Neural progenitor cell (in vitro differentiated cells): ENCODE data around the gene PADI1.

Experiments
- CTCF ChIP-seq: fragments of 200-600 bp; sonication (generic); IDR thresholded peaks from 2 replicates; pipeline ENCODE4 v1.5.1; 2017; ENCODE audit warnings: antibody characterized with exemption, mild to moderate bottlenecking
- EZH2 ChIP-seq: fragments of 200-600 bp; sonication (generic); IDR thresholded peaks from 2 replicates; pipeline ENCODE4 v1.6.1; 2017; ENCODE audit warnings: antibody characterized with exemption, mild to moderate bottlenecking, moderate library complexity
- EZH2phosphoT487 ChIP-seq: fragments of 200-600 bp; sonication (generic); IDR thresholded peaks from 2 replicates; pipeline ENCODE4 v1.6.1; 2017; ENCODE audit warnings: antibody characterized with exemption

- no peak for TF ChIP-seq CTCF
- TF ChIP-seq EZH2 = no peak
- TF ChIP-seq EZH2phosphoT487 = no peak
Observed at GRCh38 chr1:17245816-17246325, 40.9 kb downstream of the PADI1 start.
